ENCODE results near the gene OR9Q1. TPM values are rescaled to one million over a fixed set of nuclear protein-coding genes. Genes with fewer than 3 reads are reported as not detected.
"Not testable (repeated sequence)": the region's sequence is repeated elsewhere in the genome, so short reads cannot be mapped to it uniquely, and the experiment has no call there.

OR9Q1 gene
- total RNA-seq (2014; rRNA removed; shearing (Covaris generic)): not detected in 2 replicates

DNA sequence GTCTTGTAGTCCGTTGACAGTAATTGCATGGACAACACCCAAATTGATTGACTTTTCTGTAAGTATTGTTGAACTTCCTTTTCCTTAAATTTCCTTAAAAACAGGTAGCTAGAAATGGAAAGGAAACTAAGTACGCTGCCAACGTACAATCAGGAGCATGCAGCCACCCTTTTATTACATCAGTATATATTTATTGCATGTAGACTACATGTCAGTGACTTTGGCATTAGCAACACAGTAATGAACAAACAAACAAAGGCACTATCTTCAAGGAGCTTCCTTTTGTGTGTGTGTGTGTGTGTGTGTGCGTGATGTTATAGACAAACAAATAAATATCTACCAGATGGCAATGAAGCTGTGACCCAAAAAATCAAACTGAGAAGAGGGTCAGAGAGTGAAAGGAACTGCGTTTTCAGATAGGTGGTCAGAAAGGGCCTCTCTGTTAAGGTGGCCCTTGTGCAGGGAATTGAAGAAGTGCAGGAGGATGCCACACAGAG lies at the start of gene OR9Q1:
Gene OR9Q1 (plus strand): TSS at position 447 of the 497 bp plus-strand sequence. CDS start 155,564 bp downstream, outside the sequence.
- H3K27ac ChIP-seq: no peak within 1 kb of the TSS
- H3K36me3 ChIP-seq: no peaks in the 10 kb centered on the region

GRCh38 chr11:57974132-57974531 lies 49.5 kb upstream of the OR9Q1 start:
- Histone ChIP-seq H3K27ac (no peak overlapping the region), H3K27me3 (replicated peaks) (no peaks in the 10 kb centered on the region), H3K9me3 (replicated peaks) (no peaks in the 10 kb centered on the region), H3K4me3 (no peak overlapping the region), H3K4me1 (replicated peaks) (no peaks in the 10 kb centered on the region), H3K36me3 (no peaks in the 10 kb centered on the region)
- DNase-seq (ENCODE audit: low read depth in 1 of 2, low spot score in 2 of 2): no peak

More for the DNA sequence above, at the start of gene OR9Q1:
- Histone ChIP-seq H3K9me3 (replicated peaks) (no peaks in the 10 kb centered on the region), H3K27me3 (replicated peaks) (no peaks in the 10 kb centered on the region), H3K4me1 (replicated peaks) (peaks cover 10% of the 10 kb centered on the region; the same call in 1 of the 2 replicates), H3K4me3 (no peak within 1 kb of the TSS)
- no peak for DNase-seq (ENCODE audit: low read depth in 1 of 2, low spot score in 2 of 2)

- Histone ChIP-seq H3K4me3 (no peak overlapping the region), H3K4me1 (replicated peaks) (no peaks in the 10 kb centered on the region), H3K27me3 (replicated peaks) (no peaks in the 10 kb centered on the region), H3K36me3 (no peaks in the 10 kb centered on the region), H3K27ac (no peak overlapping the region), H3K9me3 (replicated peaks) (no peaks in the 10 kb centered on the region)
- DNase-seq (ENCODE audit: low read depth in 1 of 2, low spot score in 2 of 2): no peak
Observed at GRCh38 chr11:57974848-57975601, 48.7 kb upstream of the OR9Q1 start.

GRCh38 chr11:57977709-57978108 lies 46.0 kb upstream of the OR9Q1 start:
- Histone ChIP-seq H3K27me3 (replicated peaks) (no peaks in the 10 kb centered on the region), H3K36me3 (no peaks in the 10 kb centered on the region), H3K4me3 (no peak overlapping the region), H3K4me1 (replicated peaks) (no peaks in the 10 kb centered on the region), H3K9me3 (replicated peaks) (no peaks in the 10 kb centered on the region), H3K27ac (no peak overlapping the region)
- DNase-seq (ENCODE audit: low read depth in 1 of 2, low spot score in 2 of 2): no peak

DNA sequence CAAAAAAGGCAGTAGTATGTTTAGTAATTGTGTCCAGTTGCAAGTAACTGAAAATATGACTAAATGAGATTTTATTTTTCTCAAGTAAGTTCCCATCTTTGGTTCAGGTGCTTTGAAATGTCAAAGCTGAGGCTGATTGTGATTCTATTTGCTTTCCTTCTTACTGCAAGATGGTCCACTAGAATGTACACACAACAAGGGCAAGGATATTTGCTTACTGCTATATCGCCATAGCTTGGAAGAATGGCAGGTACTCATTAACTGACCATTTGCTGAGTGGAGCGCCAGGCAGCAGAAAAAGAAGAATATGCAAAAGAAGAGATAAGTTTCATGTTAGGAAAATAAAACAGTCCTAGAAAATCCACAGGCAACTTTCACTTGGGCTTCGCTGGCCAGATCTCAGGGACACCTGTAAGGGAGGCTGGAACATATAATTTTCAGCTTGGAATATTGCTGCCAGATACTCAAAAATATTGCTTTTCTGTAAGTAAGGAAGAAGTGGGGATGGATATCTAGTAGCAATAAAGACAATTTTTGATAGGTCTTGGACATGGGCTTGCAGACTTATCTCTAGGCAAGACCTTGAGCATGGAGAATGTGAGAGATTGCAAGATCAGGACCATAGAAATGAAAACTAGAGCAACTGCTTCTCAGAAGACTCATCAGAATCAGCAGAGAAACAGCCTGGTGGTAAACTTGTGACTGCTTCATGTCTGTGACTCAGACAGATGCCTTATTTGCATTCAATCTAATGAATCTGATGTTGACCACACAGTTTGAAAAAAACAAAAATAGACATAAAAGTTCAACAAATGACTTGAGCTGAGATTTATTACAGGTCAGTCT lies 44.8 kb upstream of the OR9Q1 start:
- no peaks in the 10 kb centered on the region for H3K4me1 ChIP-seq (replicated peaks)
- no peak for DNase-seq (ENCODE audit: low read depth in 1 of 2, low spot score in 2 of 2)
- H3K27me3 ChIP-seq (replicated peaks): no peaks in the 10 kb centered on the region
- H3K27ac ChIP-seq: no peak overlapping the region
- H3K9me3 ChIP-seq (replicated peaks): no peaks in the 10 kb centered on the region
- H3K4me3 ChIP-seq: no peak overlapping the region
- no peaks in the 10 kb centered on the region for H3K36me3 ChIP-seq

DNA sequence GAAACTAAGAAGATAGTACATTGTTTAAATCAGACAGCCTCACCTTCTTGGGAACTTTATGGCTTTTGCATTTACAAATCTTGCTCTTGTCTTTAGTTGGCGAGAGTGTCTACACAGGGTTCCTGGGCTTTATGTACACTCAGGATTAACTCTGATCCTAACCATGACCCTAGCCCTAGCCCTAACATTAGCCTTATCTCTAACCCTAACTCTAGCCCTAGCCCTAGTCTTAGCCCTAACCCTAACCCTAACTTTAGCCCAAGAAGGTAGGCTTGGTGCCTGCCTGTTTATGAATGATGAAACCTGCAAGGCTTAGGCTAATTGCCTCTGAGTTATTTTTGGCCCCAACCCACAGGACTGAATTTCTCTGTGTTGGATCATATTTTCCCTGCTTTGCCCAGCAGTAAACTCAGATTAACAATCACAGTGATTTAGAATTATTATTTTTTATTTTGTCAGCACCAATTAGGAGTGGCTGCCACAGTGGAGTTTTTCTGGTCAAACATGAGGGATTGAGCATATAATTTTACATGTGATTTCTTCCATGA lies 44.1 kb upstream of the OR9Q1 start:
- Histone ChIP-seq H3K4me1 (replicated peaks) (no peaks in the 10 kb centered on the region), H3K9me3 (replicated peaks) (no peaks in the 10 kb centered on the region), H3K27me3 (replicated peaks) (no peaks in the 10 kb centered on the region), H3K36me3 (no peaks in the 10 kb centered on the region), H3K27ac (no peak overlapping the region), H3K4me3 (no peak overlapping the region)
- DNase-seq (ENCODE audit: low read depth in 1 of 2, low spot score in 2 of 2): no peak

DNA sequence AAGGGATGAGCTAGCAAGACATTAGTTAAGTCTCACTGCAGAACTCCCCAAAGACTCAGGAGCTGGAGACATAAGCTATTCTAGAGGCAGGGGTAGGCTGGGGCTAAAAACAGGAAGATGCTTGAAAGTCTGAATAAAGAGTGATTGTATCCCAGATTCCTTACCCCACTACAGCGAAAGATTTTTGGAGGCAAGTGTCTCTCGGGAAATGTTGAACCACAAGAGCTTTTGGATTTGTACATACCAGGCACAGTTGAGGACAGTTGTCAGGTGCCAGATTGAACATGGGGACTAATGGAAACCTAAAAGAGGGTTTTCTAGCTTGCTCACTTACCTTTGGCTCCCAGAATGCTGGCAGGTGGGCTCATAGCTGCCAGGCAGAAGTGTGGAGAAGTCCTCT lies 43.5 kb upstream of the OR9Q1 start:
- Histone ChIP-seq H3K4me1 (replicated peaks) (no peaks in the 10 kb centered on the region), H3K27me3 (replicated peaks) (no peaks in the 10 kb centered on the region), H3K36me3 (no peaks in the 10 kb centered on the region), H3K27ac (no peak overlapping the region), H3K4me3 (no peak overlapping the region), H3K9me3 (replicated peaks) (no peaks in the 10 kb centered on the region)
- DNase-seq (ENCODE audit: low read depth in 1 of 2, low spot score in 2 of 2): no peak

DNA sequence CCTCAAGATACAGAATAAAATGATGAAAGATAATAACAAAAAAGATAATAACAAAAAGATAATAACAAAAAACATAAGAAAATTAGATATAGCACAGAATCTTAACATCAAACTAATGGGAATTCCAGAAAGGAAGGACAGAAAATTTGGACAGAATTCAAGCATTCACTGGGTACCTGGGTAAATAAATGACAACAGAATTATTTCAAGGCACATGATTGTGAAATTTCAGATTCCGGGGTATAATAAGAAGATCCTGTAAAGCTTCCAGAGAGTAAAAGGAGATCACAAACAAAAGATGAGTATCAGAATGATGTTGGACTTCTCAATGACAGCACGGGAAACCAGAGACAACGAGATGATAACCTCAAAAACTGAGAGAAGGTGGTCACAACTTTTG lies 42.1 kb upstream of the OR9Q1 start:
- no peaks in the 10 kb centered on the region for H3K4me1 ChIP-seq (replicated peaks)
- DNase-seq (ENCODE audit: low read depth in 1 of 2, low spot score in 2 of 2): no peak
- H3K9me3 ChIP-seq (replicated peaks): no peaks in the 10 kb centered on the region
- no peak overlapping the region for H3K27ac ChIP-seq
- H3K4me3 ChIP-seq: no peak overlapping the region
- H3K27me3 ChIP-seq (replicated peaks): no peaks in the 10 kb centered on the region
- no peaks in the 10 kb centered on the region for H3K36me3 ChIP-seq

DNA sequence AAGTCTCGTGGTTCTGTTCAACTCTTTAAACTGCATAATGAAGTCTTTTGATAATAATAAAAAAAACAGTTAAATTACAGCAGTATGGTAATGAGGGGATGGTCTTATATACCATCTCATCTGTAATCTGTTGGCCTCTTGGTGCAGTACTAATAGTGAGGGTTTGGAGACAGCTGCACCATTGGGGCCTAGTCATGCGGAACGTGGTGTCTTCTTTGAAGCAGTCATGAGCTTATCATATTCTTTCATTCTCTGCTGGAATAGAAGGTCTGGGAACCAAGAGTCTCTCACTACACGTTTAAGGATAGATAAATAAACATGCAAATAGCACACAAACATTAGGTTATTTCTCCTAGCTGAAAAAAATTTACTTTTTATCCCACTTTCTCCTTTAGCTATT lies 40.9 kb upstream of the OR9Q1 start:
- no peaks in the 10 kb centered on the region for H3K9me3 ChIP-seq (replicated peaks)
- H3K4me1 ChIP-seq (replicated peaks): no peaks in the 10 kb centered on the region
- no peaks in the 10 kb centered on the region; the same call in 1 of the 2 replicates for H3K27me3 ChIP-seq (replicated peaks)
- H3K4me3 ChIP-seq: no peak overlapping the region
- no peak for DNase-seq (ENCODE audit: low read depth in 1 of 2, low spot score in 2 of 2)
- H3K36me3 ChIP-seq: no peaks in the 10 kb centered on the region
- H3K27ac ChIP-seq: no peak overlapping the region

- Histone ChIP-seq H3K4me1 (replicated peaks) (no peaks in the 10 kb centered on the region), H3K36me3 (no peaks in the 10 kb centered on the region), H3K4me3 (no peak overlapping the region), H3K27ac (no peak overlapping the region), H3K9me3 (replicated peaks) (no peaks in the 10 kb centered on the region), H3K27me3 (replicated peaks) (no peaks in the 10 kb centered on the region; the same call in 1 of the 2 replicates)
- DNase-seq (ENCODE audit: low read depth in 1 of 2, low spot score in 2 of 2): no peak
Observed at GRCh38 chr11:57983191-57983590, 40.5 kb upstream of the OR9Q1 start.

DNA sequence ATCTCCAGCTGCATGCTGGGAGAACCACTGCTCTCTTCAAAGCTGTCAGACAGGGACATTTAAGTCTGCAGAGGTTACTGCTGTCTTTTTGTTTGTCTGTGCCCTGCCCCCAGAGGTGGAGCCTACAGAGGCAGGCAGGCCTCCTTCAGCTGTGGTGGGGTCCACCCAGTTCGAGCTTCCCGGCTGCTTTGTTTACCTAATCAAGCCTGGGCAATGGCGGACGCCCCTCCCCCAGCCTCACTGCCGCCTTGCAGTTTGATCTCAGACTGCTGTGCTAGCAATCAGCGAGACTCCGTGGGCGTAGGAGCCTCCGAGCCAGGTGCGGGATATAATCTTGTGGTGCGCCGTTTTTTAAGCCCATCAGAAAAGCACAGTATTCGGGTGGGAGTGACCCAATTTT lies 24.2 kb upstream of the OR9Q1 start:
- H3K27me3 ChIP-seq (replicated peaks); H3K36me3 ChIP-seq; H3K4me1 ChIP-seq (replicated peaks); H3K4me3 ChIP-seq; H3K9me3 ChIP-seq (replicated peaks); H3K27ac ChIP-seq; DNase-seq (ENCODE audit: low read depth in 1 of 2, low spot score in 2 of 2): not testable (repeated sequence)

DNA sequence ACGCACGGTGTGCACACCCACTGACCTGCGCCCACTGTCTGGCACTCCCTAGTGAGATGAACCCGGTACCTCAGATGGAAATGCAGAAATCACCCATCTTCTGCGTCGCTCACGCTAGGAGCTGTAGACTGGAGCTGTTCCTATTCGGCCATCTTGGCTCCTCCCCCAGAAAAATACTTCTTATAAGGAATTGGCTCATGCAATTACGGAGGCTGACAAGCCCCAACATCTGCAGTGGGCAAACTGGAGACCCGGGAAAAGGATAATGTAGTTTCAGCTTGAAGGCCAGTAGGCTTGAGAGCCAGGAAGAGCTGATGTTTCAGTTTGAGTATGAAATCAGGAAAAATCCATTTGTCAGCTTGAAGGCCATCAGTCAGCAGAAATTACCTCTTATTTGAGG lies 23.7 kb upstream of the OR9Q1 start:
- H3K4me1 ChIP-seq (replicated peaks); H3K4me3 ChIP-seq; H3K27ac ChIP-seq; H3K9me3 ChIP-seq (replicated peaks); H3K27me3 ChIP-seq (replicated peaks); H3K36me3 ChIP-seq; DNase-seq (ENCODE audit: low read depth in 1 of 2, low spot score in 2 of 2): not testable (repeated sequence)

DNA sequence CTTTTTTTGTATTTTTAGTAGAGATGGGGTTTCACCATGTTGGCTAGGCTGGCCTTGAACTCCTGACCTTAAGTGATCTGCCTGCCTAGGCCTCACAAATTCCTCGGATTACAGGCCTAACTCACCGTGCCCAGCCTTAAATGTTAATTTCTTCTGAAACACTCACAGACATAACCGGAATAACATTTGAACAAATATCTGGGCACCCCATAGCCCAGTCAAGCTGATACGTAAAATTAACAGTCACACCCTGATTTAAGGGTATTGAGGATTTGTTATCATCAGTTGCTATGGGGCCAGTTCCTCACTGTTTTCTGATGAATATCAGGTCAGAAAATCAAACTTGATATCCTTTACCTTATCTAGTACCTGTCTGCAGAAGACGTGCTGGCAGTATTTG lies 23.0 kb upstream of the OR9Q1 start:
- DNase-seq (ENCODE audit: low read depth in 1 of 2, low spot score in 2 of 2): no peak
- no peaks in the 10 kb centered on the region for H3K9me3 ChIP-seq (replicated peaks)
- H3K36me3 ChIP-seq: no peaks in the 10 kb centered on the region
- H3K4me3 ChIP-seq: no peak overlapping the region
- H3K27me3 ChIP-seq (replicated peaks): no peaks in the 10 kb centered on the region
- H3K4me1 ChIP-seq (replicated peaks): 0 out of 2 replicates have a peak, but pooled peaks cover 7% of the 10 kb centered on the region
- H3K27ac ChIP-seq: no peak overlapping the region

- Histone ChIP-seq H3K27me3 (replicated peaks) (no peaks in the 10 kb centered on the region), H3K4me1 (replicated peaks) (0 out of 2 replicates have a peak, but pooled peaks cover 7% of the 10 kb centered on the region), H3K27ac (no peak overlapping the region), H3K4me3 (no peak overlapping the region), H3K9me3 (replicated peaks) (no peaks in the 10 kb centered on the region), H3K36me3 (no peaks in the 10 kb centered on the region)
- DNase-seq (ENCODE audit: low read depth in 1 of 2, low spot score in 2 of 2): no peak
Observed at GRCh38 chr11:58003036-58003435, 20.6 kb upstream of the OR9Q1 start.

All from SJSA1 (cell line).